Vagina (tissue), 2 donors: ENCODE results near the gene SGPP2.

Experiments
- POLR2A ChIP-seq, 2 donors: fragments of 450-650 bp; IDR thresholded peaks; one replicate each; pipeline ENCODE4 v1.6.1; 2017; ENCODE audit warnings: antibody characterized with exemption in 2 of 2, mild to moderate bottlenecking in 2 of 2, moderate library complexity in 2 of 2
- TF ChIP-seq, protein P1 (sequence below), 3 experiments: fragments of 450-650 bp in 2 of 3; fragments of 200-600 bp in 1 of 3; sonication (generic) in 1 of 3; IDR thresholded peaks; one replicate each; pipeline ENCODE4 v1.5.1; 2017 to 2019; ENCODE audit warnings: antibody characterized with exemption in 3 of 3, mild to moderate bottlenecking in 2 of 3, moderate library complexity in 2 of 3

DNA sequence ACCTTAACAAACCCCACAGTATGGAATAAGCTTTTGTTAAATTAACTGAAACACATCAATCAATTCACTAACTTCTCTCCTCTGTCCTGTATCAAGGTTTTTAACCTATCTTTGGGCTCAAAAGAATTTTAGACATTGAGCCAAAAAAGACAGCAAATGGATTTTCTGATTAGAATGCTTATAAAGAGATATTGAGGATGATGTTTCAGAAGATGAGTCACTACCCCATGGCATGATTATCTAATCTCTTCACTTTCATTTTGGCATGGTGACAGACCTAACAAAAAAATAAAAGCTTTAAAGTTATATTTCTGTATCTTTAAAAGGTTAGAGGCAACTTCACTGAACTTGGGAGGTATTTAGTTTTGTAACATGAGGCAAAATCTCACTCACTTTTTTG lies 55.5 kb downstream of the SGPP2 start:
- TF ChIP-seq, protein P1, sequence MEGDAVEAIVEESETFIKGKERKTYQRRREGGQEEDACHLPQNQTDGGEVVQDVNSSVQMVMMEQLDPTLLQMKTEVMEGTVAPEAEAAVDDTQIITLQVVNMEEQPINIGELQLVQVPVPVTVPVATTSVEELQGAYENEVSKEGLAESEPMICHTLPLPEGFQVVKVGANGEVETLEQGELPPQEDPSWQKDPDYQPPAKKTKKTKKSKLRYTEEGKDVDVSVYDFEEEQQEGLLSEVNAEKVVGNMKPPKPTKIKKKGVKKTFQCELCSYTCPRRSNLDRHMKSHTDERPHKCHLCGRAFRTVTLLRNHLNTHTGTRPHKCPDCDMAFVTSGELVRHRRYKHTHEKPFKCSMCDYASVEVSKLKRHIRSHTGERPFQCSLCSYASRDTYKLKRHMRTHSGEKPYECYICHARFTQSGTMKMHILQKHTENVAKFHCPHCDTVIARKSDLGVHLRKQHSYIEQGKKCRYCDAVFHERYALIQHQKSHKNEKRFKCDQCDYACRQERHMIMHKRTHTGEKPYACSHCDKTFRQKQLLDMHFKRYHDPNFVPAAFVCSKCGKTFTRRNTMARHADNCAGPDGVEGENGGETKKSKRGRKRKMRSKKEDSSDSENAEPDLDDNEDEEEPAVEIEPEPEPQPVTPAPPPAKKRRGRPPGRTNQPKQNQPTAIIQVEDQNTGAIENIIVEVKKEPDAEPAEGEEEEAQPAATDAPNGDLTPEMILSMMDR (IDR thresholded peaks at IDR 0.05), result no peak
- TF ChIP-seq POLR2A (IDR thresholded peaks at IDR 0.05), result no peak
